Thoracic aorta (tissue), 2 donors: Measurements from ENCODE around the gene SLC26A8. TPM values are rescaled to one million over a fixed set of nuclear protein-coding genes. Genes with fewer than 3 reads are reported as not detected.
"Not testable (repeated sequence)": the region's sequence is repeated elsewhere in the genome, so short reads cannot be mapped to it uniquely, and the experiment has no call there.

Experiments
- ATAC-seq: fragments of 150-250 bp; one replicate; pipeline ENCODE4 v1.8.0; 2017; ENCODE audit warnings: low read depth; ENCODE audit not compliant: insufficient number of reproducible peaks, low FRiP score
- DNase-seq: peaks from one replicate; pipeline ENCODE4 v3.0.0-alpha.2; 2020; ENCODE audit warnings: low spot score
- H3K27ac ChIP-seq, 2 donors: fragments of 200-600 bp; sonication (generic); 1 replicate in 1 of 2; 2 replicates in 1 of 2; pipeline ENCODE4 v1.5.1; 2016; ENCODE audit warnings: mild to moderate bottlenecking in 2 of 2, moderate library complexity in 2 of 2
- H3K27me3 ChIP-seq: fragments of 200-600 bp; sonication (generic); replicated peaks from 2 replicates; pipeline ENCODE4 v1.6.0; 2016; ENCODE audit warnings: mild to moderate bottlenecking; ENCODE audit not compliant: insufficient read depth
- H3K36me3 ChIP-seq: fragments of 200-600 bp; sonication (generic); one replicate; pipeline ENCODE4 v1.5.1; 2016
- H3K4me1 ChIP-seq, 2 donors: fragments of 200-600 bp; sonication (generic); 1 replicate in 1 of 2; 2 replicates in 1 of 2; pipeline versions ENCODE4 v1.5.1 to v1.6.0; 2016; ENCODE audit warnings: low read depth in 2 of 2, mild to moderate bottlenecking in 1 of 2; ENCODE audit not compliant: control insufficient read depth in 1 of 2
- H3K4me3 ChIP-seq: fragments of 200-600 bp; sonication (generic); 2 replicates; pipeline ENCODE4 v1.5.1; 2016; ENCODE audit warnings: mild to moderate bottlenecking
- H3K9me3 ChIP-seq: fragments of 200-600 bp; sonication (generic); 2 replicates; pipeline ENCODE4 v1.5.1; 2016
- total RNA-seq, 2 donors: library from RNA; depleted of rRNA; stranded (reverse); fragments of >200 nt; gene quantifications; one replicate each; pipeline versions ENCODE4 v1.1.0 to v1.2.3, GENCODE V29; 2016
- TF ChIP-seq, protein P1 (sequence below): fragments of 200-600 bp; sonication (generic); IDR thresholded peaks from one replicate; pipeline ENCODE4 v1.5.1; 2019; ENCODE audit warnings: antibody characterized with exemption

SLC26A8 gene
- total RNA-seq, 2 donors from 2014 or later, result 0.28 TPM; not detected in 1

DNA sequence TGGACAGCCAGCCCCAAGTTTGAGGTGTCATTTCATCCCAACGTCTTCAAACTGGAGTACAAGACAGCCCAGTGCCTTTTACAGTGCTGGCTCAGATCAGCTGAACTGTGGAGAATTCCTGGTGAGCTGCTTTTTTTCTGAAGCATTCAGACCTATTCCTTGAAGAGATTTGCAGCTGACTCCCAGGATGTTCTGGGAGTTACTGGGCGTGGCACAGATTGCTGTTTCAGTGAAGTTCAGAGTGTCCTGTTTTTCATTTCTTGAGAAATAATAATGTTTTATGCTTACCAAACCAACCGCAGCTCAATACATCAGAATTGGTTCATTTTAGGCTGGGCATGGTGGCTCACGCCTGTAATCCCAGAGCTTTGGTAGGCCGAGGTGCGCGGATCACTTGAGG, 70.1 kb downstream of the SLC26A8 start:
- no peak overlapping the region for H3K27ac ChIP-seq
- ATAC-seq (no peak), DNase-seq (no peak)
- H3K36me3 ChIP-seq, result no peaks in the 10 kb centered on the region
- no peaks in the 10 kb centered on the region for H3K27me3 ChIP-seq
- no peaks in the 10 kb centered on the region for H3K9me3 ChIP-seq
- TF ChIP-seq, protein P1, sequence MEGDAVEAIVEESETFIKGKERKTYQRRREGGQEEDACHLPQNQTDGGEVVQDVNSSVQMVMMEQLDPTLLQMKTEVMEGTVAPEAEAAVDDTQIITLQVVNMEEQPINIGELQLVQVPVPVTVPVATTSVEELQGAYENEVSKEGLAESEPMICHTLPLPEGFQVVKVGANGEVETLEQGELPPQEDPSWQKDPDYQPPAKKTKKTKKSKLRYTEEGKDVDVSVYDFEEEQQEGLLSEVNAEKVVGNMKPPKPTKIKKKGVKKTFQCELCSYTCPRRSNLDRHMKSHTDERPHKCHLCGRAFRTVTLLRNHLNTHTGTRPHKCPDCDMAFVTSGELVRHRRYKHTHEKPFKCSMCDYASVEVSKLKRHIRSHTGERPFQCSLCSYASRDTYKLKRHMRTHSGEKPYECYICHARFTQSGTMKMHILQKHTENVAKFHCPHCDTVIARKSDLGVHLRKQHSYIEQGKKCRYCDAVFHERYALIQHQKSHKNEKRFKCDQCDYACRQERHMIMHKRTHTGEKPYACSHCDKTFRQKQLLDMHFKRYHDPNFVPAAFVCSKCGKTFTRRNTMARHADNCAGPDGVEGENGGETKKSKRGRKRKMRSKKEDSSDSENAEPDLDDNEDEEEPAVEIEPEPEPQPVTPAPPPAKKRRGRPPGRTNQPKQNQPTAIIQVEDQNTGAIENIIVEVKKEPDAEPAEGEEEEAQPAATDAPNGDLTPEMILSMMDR, result no peak
- no peak overlapping the region for H3K4me3 ChIP-seq
- no peaks in the 10 kb centered on the region for H3K4me1 ChIP-seq

GRCh38 chr6:35948725-35949124, 75.7 kb downstream of the SLC26A8 start:
- ATAC-seq, result no peak
- H3K4me1 ChIP-seq, result no peaks in the 10 kb centered on the region
- DNase-seq, result no peak

DNA sequence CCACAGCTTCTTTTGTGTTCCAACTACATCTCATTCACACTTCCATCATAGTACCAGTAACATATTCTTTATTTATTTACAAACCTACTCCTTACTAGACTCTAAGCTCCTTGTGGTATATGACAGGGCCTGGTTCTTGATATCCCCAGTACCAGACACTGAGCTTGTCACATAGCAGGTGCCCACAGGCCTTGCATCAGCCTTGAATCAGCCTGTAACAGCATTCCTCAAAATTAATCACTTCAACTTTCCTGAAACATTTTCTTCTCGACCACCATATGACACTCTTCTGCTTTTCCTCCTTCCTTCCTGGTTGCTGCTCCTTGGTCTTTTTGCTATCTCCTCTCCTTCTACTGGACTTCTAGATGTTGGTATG, 78.8 kb downstream of the SLC26A8 start:
- ATAC-seq, result no peak
- Histone ChIP-seq H3K27ac (no peak overlapping the region), H3K36me3 (no peaks in the 10 kb centered on the region)

More at GRCh38 chr6:35948725-35949124, 75.7 kb downstream of the SLC26A8 start:
- H3K36me3 ChIP-seq, result no peaks in the 10 kb centered on the region
- H3K4me3 ChIP-seq, result no peak overlapping the region
- H3K27ac ChIP-seq, result no peak overlapping the region
- no peaks in the 10 kb centered on the region for H3K9me3 ChIP-seq
- TF ChIP-seq, protein P1, result no peak
- H3K27me3 ChIP-seq, result no peaks in the 10 kb centered on the region

DNA sequence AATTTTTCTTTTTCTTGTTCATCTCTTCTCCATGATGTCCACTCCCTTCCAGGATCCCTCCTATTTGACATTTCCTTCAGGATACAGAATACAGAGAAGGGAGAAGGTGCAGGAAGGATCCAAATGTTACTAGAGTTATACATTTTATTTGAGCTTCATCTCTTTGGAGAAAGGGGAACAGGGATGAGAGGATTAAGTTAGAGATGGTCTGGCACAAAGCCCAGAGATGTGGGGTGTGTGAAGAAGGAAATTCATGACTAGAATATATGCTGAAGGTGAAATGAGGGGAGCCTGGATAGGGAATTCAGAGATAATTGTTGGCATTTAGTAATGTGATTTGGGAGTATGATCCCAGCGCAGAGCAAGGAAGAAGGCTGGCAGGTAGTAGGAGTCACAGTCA, 81.1 kb downstream of the SLC26A8 start:
- Histone ChIP-seq H3K4me1 (no peaks in the 10 kb centered on the region), H3K4me3 (no peak overlapping the region), H3K27me3 (no peaks in the 10 kb centered on the region), H3K36me3 (no peaks in the 10 kb centered on the region), H3K9me3 (no peaks in the 10 kb centered on the region), H3K27ac (no peak overlapping the region)
- TF ChIP-seq, protein P1, result no peak
- no peak for DNase-seq
- ATAC-seq, result no peak

More for the DNA sequence above, 78.8 kb downstream of the SLC26A8 start:
- DNase-seq, result no peak
- Histone ChIP-seq H3K4me3 (no peak overlapping the region), H3K9me3 (no peaks in the 10 kb centered on the region), H3K27me3 (no peaks in the 10 kb centered on the region), H3K4me1 (no peaks in the 10 kb centered on the region)
- TF ChIP-seq, protein P1, result no peak

GRCh38 chr6:35942355-35942754, 82.1 kb downstream of the SLC26A8 start:
- no peaks in the 10 kb centered on the region for H3K9me3 ChIP-seq
- no peaks in the 10 kb centered on the region for H3K36me3 ChIP-seq
- no peak for DNase-seq
- TF ChIP-seq, protein P1, result no peak
- H3K27ac ChIP-seq, result no peak overlapping the region
- H3K4me3 ChIP-seq, result no peak overlapping the region
- H3K4me1 ChIP-seq, result no peaks in the 10 kb centered on the region
- H3K27me3 ChIP-seq, result no peaks in the 10 kb centered on the region
- no peak for ATAC-seq

- H3K4me1 ChIP-seq, H3K27ac ChIP-seq, ATAC-seq, DNase-seq, H3K4me3 ChIP-seq, H3K9me3 ChIP-seq, H3K36me3 ChIP-seq, H3K27me3 ChIP-seq: not testable (repeated sequence)
These were observed 83.3 kb downstream of the SLC26A8 start for GRCh38 chr6:35941170-35941569.

DNA sequence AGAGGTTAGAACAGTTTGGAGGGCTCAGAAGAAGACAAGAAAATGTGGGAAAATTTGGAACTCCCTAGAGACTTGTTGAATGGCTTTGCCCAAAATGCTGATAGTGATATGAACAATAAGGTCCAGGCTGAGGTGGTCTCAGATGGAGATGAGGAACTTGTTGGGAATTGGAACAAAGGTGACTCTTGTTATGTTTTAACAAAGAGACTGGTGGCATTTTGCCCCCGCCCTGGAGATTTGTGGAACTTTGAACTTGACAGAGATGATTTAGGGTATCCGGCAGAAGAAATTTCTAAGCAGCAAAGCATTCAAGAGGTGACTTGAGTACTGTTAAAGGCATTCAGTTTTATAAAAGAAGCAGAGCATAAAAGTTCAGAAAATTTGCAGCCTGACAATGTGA, 84.4 kb downstream of the SLC26A8 start:
- not testable (repeated sequence) for H3K27me3 ChIP-seq, H3K27ac ChIP-seq, ATAC-seq, H3K4me1 ChIP-seq, H3K9me3 ChIP-seq, H3K4me3 ChIP-seq, H3K36me3 ChIP-seq, DNase-seq

DNA sequence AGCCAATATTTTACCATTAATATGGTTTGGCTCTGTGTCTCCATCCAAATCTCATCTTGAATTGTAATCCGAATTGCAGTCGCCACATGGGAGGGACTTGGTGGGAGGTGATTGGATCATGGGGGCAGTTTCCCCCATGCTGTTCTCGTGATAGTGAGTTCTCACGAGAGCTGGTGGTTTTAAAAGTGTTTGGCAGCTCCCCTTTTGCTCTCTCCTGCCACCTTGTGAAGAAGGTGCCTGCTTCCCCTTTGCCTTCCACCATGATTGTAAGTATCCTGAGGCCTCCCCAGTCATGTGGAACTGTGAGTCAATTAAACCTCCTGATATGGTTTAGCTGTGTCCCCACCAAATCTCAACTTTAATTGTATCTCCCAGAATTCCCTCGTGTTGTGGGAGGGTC, 85.2 kb downstream of the SLC26A8 start:
- not testable (repeated sequence) for H3K27me3 ChIP-seq, H3K4me3 ChIP-seq, DNase-seq, H3K36me3 ChIP-seq, H3K9me3 ChIP-seq, ATAC-seq, H3K27ac ChIP-seq, H3K4me1 ChIP-seq
